BJ (cell line): Measurements from ENCODE around the gene MVK. TPM values are rescaled to one million over a fixed set of nuclear protein-coding genes. Genes with fewer than 3 reads are reported as not detected.
A peak's percentile ranks its signal among the peaks of the same experiment; 100 is the strongest.

Source experiments
- CTCF ChIA-PET: fragments of 350-600 bp; formaldehyde crosslinking; extraction: SDS; loops from one replicate; lab custom pipeline; 2021; ENCODE audit warnings: antibody characterized with exemption, inconsistent platforms; lab: Yijun Ruan, JAX
- POLR2A ChIA-PET: fragments of 300-600 bp; sonication (Branson Sonifier 250); formaldehyde crosslinking; extraction: SDS; loops from one replicate; lab custom pipeline; 2021; ENCODE audit warnings: antibody characterized with exemption; lab: Charles Lee
- DNase-seq: peaks from one replicate; pipeline ENCODE4 v3.0.0-alpha.2; 2011; ENCODE audit warnings: low read depth
- H3K27me3 ChIP-seq: 2 replicates; pipeline ENCODE4 v1.6.0; 2011; ENCODE audit warnings: low read length; ENCODE audit not compliant: control insufficient read depth, insufficient read depth
- H3K36me3 ChIP-seq: 2 replicates; pipeline ENCODE4 v1.5.1; 2011; ENCODE audit warnings: low read length; ENCODE audit not compliant: control insufficient read depth, insufficient read depth
- H3K4me3 ChIP-seq: 2 replicates; pipeline ENCODE4 v1.5.1; 2011; ENCODE audit warnings: low read depth, mild to moderate bottlenecking, control low read depth, low read length
- polyA plus RNA-seq: library from polyadenylated mRNA; depleted of rRNA; stranded (reverse); fragments of >200 nt; gene quantifications from 2 replicates; pipeline ENCODE4 v1.2.3, GENCODE V29; 2011
- TF ChIP-seq, protein P1 (sequence below): IDR thresholded peaks from 2 replicates; pipeline ENCODE4 v1.5.1; 2011; ENCODE audit warnings: low read depth, mild to moderate bottlenecking, control low read depth, inconsistent platforms, low read length, moderate library complexity; ENCODE audit not compliant: insufficient read depth

Gene MVK
- polyA plus RNA-seq, 1 experiment: 7.5 TPM

DNA sequence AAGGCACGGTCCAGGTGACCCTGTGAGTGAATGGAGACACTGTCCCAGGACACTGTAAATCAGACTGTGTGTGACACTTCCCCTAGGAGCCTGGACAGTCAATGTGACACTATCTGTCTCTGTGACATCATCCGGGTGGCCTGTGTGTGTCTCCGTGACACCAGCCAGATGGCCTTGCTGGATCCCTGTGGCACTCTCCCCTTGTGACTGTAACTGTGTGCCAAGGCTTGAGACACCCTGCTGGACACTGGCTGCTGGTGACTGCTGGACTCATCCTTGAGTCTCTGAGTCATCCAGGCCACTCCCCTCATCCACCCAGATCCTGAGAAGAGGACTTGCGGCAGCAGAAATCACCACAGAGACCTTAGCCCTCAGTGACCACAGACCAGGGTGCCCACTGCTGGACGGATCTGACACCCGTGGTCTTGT lies 51.6 kb downstream of the MVK start:
- H3K27me3 ChIP-seq: peaks cover 12% of the 10 kb centered on the region
- no peak for DNase-seq
- no peaks in the 10 kb centered on the region for H3K36me3 ChIP-seq
- ChIA-PET CTCF (no interaction called here), POLR2A (no interaction called here)
- TF ChIP-seq, protein P1, sequence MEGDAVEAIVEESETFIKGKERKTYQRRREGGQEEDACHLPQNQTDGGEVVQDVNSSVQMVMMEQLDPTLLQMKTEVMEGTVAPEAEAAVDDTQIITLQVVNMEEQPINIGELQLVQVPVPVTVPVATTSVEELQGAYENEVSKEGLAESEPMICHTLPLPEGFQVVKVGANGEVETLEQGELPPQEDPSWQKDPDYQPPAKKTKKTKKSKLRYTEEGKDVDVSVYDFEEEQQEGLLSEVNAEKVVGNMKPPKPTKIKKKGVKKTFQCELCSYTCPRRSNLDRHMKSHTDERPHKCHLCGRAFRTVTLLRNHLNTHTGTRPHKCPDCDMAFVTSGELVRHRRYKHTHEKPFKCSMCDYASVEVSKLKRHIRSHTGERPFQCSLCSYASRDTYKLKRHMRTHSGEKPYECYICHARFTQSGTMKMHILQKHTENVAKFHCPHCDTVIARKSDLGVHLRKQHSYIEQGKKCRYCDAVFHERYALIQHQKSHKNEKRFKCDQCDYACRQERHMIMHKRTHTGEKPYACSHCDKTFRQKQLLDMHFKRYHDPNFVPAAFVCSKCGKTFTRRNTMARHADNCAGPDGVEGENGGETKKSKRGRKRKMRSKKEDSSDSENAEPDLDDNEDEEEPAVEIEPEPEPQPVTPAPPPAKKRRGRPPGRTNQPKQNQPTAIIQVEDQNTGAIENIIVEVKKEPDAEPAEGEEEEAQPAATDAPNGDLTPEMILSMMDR: peak; percentile 35; the same call in 1 of the 2 replicates
- H3K4me3 ChIP-seq: no peak overlapping the region

DNA sequence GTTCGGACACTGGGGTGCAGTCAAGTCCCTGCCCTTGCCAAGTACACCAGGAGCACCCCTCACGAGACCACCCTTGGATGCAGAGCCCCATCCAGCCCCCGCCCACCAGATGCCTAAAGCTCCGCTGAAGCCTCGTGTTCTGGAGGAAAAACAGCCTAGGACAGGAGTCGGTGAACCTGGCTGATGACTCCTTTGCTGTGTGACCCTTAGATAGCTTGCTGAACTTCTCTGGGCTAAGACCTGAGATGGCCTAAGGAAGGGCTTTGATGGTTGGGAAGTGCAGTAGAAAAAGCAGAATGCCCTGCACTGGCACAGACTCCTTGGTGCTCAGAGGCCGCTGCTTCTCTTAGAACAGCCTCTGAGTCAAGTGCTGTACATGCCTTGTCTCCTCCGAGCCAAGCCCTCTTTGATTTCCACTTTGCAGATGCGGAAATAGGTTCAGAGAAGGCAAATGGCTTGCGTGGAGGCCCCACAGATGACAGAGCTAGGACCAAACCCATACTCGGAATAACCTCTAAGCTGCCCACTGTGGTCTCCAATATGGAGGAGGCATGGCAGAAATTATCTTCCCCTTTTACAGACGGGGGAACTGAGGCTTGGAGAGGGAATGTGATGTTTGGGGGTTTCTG lies 52.3 kb downstream of the MVK start:
- DNase-seq: no peak
- Histone ChIP-seq H3K4me3 (no peak overlapping the region), H3K36me3 (no peaks in the 10 kb centered on the region), H3K27me3 (peaks cover 12% of the 10 kb centered on the region)
- TF ChIP-seq, protein P1: no peak
- ChIA-PET POLR2A (no interaction called here), CTCF (interaction anchor here (0.7 to 1.3 kb wide), 2 partner anchors 28 to 241 kb away, joined by 3 read pairs; no protein-coding TSS in a partner anchor)

DNA sequence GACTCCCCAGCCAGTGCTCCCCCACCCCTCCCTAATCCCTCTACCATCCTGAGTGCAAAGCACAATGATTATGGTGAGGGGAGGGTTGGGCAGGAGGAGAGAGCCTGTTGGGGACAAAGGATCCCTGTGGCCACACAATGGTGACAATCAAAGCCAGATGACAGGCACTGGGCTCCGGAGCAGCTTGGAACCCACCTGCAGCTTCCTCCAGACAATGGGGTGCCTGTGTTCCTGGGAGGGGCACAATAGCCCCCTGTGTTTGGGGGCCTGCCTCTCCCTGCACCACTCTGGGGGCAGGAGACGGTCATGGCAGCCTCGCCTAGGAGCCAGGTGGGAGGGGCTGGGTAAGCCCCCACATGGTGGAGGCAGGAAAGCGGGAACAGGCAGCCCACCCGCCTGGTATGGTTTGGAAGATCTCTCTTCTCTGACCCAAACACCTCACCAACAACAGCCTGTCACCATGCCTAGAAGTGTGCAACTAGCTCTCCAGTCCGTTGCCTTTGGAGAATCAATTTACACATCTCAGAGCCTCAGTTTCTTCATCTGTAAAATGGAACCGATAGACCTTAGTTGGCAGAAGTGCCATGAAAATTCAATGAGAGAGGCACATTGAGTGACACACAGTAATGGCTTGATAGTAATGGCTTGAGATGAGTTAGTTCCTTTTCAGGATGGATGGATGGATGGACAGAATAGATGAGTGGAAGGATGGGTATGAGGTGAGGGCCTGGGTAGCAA lies 53.0 kb downstream of the MVK start:
- no peak for DNase-seq
- ChIA-PET CTCF (interaction anchor here (0.7 to 1.3 kb wide), 2 partner anchors 29 to 240 kb away, joined by 3 read pairs; no protein-coding TSS in a partner anchor), POLR2A (no interaction called here)
- Histone ChIP-seq H3K4me3 (no peak overlapping the region), H3K27me3 (peaks cover 12% of the 10 kb centered on the region), H3K36me3 (no peaks in the 10 kb centered on the region)
- TF ChIP-seq, protein P1: no peak

DNA sequence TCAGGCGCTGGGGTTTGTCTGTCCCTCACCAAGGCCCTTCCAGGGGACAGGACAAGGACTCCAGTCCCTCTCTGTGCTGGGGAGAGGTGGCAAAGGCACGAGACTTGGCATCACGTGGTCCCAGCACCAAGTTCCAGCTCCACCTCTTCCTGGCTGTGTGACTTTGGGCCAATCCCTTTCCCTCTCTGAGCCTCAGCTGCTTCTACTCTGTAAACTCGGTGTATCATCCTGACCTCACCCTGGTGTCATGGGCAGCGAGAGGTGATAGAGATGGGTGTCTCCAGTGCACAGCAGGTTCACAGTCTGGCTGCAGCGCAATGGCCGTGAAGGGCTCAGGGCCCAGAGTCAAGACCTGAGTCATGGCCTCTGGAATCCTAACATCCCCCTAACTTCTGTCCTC lies 54.0 kb downstream of the MVK start:
- TF ChIP-seq, protein P1: no peak
- no peak for DNase-seq
- no peak overlapping the region for H3K4me3 ChIP-seq
- H3K27me3 ChIP-seq: peaks cover 2% of the 10 kb centered on the region; the same call in 1 of the 2 replicates
- ChIA-PET POLR2A (no interaction called here), CTCF (no interaction called here)
- H3K36me3 ChIP-seq: no peaks in the 10 kb centered on the region

DNA sequence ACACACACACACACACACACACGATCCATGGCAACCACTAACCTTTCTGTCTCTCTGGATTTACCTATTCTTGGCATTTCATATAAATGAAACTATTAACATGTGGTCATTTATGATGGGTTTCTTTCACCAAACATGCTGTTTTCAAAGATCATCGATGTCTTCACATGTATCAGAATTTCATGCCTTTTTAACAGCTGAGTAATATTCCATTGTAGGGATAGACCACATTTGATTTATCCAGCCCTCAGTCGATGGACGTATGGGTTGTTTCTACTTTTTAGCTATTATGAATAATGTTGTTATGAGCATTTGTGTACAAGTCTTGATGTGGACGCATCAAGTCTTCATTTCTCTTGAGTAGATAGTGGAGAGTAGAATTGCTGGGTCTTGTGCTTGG lies 56.5 kb downstream of the MVK start:
- POLR2A ChIA-PET: no interaction called here
- Histone ChIP-seq H3K36me3 (no peaks in the 10 kb centered on the region), H3K4me3 (no peak overlapping the region), H3K27me3 (0 out of 2 replicates have a peak, but pooled peaks cover 2% of the 10 kb centered on the region)
- DNase-seq: no peak
- TF ChIP-seq, protein P1: no peak
- CTCF ChIA-PET: no interaction called here
